ENCODE results near the gene CNN2. TPM values are rescaled to one million over a fixed set of nuclear protein-coding genes. Genes with fewer than 3 reads are reported as not detected.

Gene CNN2
- total and polyA plus RNA-seq, 2 of the 13 experiments (the other 11 are each of a cell fraction or from before 2014, with no cell fraction given): 63.6 to 70.0 TPM

GRCh38 chr19:1070576-1070930, 44.1 kb downstream of the CNN2 start (continued):
- TF ChIP-seq DMTF1 (CRISPR knock-in tag; IDR thresholded peaks at IDR 0.05) (no peak), ZNF407 (CRISPR knock-in tag; IDR thresholded peaks at IDR 0.05; ENCODE audit: not compliant biosample characterization) (no peak)

Data from HepG2 (cell line).